Measurements from ENCODE around the gene CYYR1. TPM values are rescaled to one million over a fixed set of nuclear protein-coding genes. Genes with fewer than 3 reads are reported as not detected.

The CYYR1 gene
- total RNA-seq, 1 experiment from 2014 or later = not detected

- in situ Hi-C loops (cut with HindIII; ENCODE audit: low pct_unique_long_range_greater_than_20kb, low sequenced_read_pairs) = no loop called here
- BruUV-seq (replicated peaks) = no TSS peak
- Histone ChIP-seq H3K27me3 (ENCODE audit: control insufficient read depth, insufficient read depth, low read length) (no peaks in the 10 kb centered on the region), H3K4me3 (ENCODE audit: low read depth in 2 of 2, low read length in 2 of 2) (no peak overlapping the region), H3K36me3 (ENCODE audit: control insufficient read depth, insufficient read depth, low read length) (no peaks in the 10 kb centered on the region), H3K9me3 (ENCODE audit: control insufficient read depth, insufficient read depth, low read depth, low read length) (no peaks in the 10 kb centered on the region), H3K27ac (ENCODE audit: low read length) (no peak overlapping the region), H3K4me1 (ENCODE audit: control insufficient read depth, insufficient read depth, low read length) (no peaks in the 10 kb centered on the region; the same call in 1 of the 2 replicates)
- TF ChIP-seq TCF7L2 (IDR thresholded peaks at IDR 0.05; ENCODE audit: low read depth, low read length) (no peak), CTCF (IDR thresholded peaks at IDR 0.05) (no peak), POLR2AphosphoS5 (IDR thresholded peaks at IDR 0.05; ENCODE audit: low read depth, low read length) (no peak), SIN3A (IDR thresholded peaks at IDR 0.05; ENCODE audit: borderline replicate concordance, insufficient read depth, low read depth, low read length) (no peak), REST (IDR thresholded peaks at IDR 0.05; ENCODE audit: insufficient read depth in 1 of 2, low read depth in 2 of 2, low read length in 1 of 2) (no peak)
- ATAC-seq (no peak), DNase-seq (ENCODE audit: low read depth, low spot score) (no peak)
- intact Hi-C loops (cut with micrococcal nuclease; ENCODE audit: unreplicated experiment) = no loop called here
- ChIA-PET POLR2A (no interaction called here), CTCF (no interaction called here)
Observed at GRCh38 chr21:26490771-26491170, 82.3 kb downstream of the CYYR1 start.

GRCh38 chr21:26489781-26490180 lies 83.3 kb downstream of the CYYR1 start:
- no peaks in the 10 kb centered on the region for H3K27me3 ChIP-seq (ENCODE audit: control insufficient read depth, insufficient read depth, low read length)
- no peak for TF ChIP-seq REST (IDR thresholded peaks at IDR 0.05; ENCODE audit: insufficient read depth in 1 of 2, low read depth in 2 of 2, low read length in 1 of 2)
- TF ChIP-seq TCF7L2 (IDR thresholded peaks at IDR 0.05; ENCODE audit: low read depth, low read length) = no peak
- TF ChIP-seq SIN3A (IDR thresholded peaks at IDR 0.05; ENCODE audit: borderline replicate concordance, insufficient read depth, low read depth, low read length) = no peak
- peak; percentile 19; the same call in 1 of the 2 replicates for TF ChIP-seq CTCF (IDR thresholded peaks at IDR 0.05)
- BruUV-seq (replicated peaks) = no TSS peak
- no peaks in the 10 kb centered on the region; the same call in 1 of the 2 replicates for H3K4me1 ChIP-seq (ENCODE audit: control insufficient read depth, insufficient read depth, low read length)
- intact Hi-C loops (cut with micrococcal nuclease; ENCODE audit: unreplicated experiment) (no loop called here), in situ Hi-C loops (cut with HindIII; ENCODE audit: low pct_unique_long_range_greater_than_20kb, low sequenced_read_pairs) (no loop called here)
- no peak overlapping the region for H3K27ac ChIP-seq (ENCODE audit: low read length)
- ATAC-seq = no peak
- DNase-seq (ENCODE audit: low read depth, low spot score) = no peak
- POLR2A ChIA-PET = no interaction called here
- CTCF ChIA-PET = no interaction called here
- no peaks in the 10 kb centered on the region for H3K9me3 ChIP-seq (ENCODE audit: control insufficient read depth, insufficient read depth, low read depth, low read length)
- H3K4me3 ChIP-seq (ENCODE audit: low read depth in 2 of 2, low read length in 2 of 2) = no peak overlapping the region
- H3K36me3 ChIP-seq (ENCODE audit: control insufficient read depth, insufficient read depth, low read length) = no peaks in the 10 kb centered on the region
